ENCODE data around the gene ZNF343. TPM values are rescaled to one million over a fixed set of nuclear protein-coding genes. Genes with fewer than 3 reads are reported as not detected.
"Not testable (repeated sequence)": the region's sequence is repeated elsewhere in the genome, so short reads cannot be mapped to it uniquely, and the experiment has no call there.

Gene ZNF343
- 9.9 TPM for polyA plus RNA-seq (2013, experiment 1 of 2; ENCODE audit: insufficient read length)
- polyA plus RNA-seq (2013, experiment 2 of 2; ENCODE audit: insufficient read length): 9.1 TPM

DNA sequence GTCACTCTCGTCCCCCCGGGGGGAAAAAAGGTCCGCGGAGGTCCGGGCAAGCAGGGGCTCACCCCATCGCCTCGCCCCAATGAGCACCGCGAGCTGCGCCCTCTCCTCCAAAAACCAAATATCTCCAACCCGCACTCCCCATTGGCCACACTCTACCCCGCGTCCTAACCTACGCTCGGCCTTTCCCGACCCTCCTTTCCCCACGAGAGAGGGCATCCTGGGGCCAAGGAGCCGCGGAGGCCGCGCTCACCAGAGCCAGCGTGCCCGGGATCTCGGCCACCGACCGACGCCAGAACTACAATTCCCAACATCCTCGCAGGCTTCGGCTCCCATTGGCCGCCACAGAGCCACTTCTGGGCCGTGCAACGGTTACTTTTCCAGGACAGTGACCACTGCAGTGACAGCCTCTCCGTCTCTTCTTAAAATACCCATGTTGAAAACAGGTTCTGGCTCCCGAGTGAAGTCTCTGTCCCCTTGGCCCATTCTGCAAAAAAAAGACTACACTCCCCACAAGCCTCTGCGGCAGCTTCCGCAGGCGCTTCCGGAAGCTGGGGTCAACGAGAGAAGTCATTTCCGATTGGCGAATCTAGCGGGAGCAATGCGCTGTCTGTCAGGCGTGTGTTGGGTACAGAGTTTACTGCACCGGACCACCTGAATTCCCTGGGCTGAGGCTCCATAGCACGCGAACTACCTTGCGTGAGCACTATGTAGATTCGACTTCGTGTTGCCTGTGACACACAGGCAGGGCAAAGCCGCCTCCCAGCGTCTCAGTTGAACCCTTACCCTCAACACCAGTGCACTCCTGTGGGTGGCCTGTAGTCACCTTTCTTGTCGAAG lies at the start of gene ZNF343:
Gene ZNF343 (minus strand): TSS at position 285 of the 837 bp plus-strand sequence. CDS start 15,020 bp downstream, outside the sequence.
- peak; percentile 83 for DNase-seq

DNA sequence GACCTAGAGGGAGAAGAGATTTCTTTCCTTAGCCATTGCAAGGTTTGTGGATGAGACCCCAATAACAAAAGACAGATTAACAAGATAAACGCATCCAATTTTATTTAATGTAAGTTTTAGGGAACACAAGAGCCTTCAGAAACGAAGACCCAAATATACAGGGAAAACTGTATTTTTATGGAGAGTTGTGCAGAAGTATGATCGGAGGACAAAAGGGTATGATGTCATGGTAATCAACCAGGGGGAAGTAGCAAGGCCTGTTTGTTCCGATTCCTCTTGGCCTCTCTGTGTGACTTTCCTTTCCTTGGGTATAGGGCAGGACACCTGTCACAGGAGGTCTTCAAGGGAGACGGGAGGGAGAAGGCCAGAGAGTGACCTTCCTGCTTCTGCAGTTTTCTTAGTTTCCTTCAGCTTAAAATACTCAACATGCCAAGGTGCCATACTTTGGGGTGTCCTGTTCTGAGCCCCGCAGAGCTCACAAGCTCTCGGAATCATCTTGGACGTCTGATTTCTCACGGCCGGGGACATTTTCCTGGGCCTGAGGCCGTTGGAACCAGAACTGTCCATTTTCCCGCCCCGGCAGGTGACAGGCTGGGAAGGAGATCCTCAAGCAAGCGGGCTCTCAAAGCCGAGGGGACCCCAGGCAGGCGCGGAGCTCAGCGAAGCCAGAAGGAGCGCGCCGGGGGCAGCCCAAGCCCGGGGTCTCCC lies 49.3 kb upstream of the ZNF343 start:
- no peak for DNase-seq

DNA sequence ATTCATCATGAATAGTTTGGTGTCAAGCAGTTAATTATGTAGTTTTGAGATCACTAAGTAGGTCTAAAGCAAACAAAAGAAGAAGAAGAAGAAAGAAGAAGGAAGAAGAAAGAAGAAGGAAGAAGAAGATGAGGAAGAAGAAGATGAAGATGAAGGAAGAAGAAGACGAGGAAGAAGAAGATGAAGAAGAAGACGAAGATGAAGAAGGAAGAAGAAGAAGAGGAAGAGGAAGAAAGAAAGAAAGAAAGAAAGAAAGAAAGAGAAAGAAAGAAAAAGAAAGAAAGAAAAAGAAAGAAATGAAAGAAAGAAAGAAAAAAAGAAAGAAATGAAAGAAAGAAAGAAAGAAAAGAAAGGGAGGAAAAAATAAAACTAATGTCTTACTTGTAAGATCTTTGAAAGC lies 36.9 kb upstream of the ZNF343 start:
- DNase-seq: no peak

DNA sequence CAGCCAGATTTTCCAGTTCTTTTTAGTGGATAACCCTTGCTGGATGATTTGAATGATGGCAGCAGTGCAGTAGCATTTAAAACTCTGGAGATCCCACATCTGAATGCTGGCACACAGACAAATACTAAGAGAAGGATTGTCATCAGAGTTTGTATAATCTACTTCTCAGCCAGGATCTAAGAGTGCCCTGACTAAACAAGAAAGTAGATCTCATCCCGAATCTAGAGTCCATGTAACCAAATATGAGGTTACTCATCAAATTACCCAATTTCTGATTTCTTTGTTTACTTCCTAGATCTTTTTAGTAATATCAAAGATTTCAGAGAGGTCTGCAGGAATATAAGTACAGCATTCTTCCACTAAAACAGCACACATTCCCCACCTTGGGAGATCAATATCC lies 35.5 kb upstream of the ZNF343 start:
- no peak for DNase-seq

DNA sequence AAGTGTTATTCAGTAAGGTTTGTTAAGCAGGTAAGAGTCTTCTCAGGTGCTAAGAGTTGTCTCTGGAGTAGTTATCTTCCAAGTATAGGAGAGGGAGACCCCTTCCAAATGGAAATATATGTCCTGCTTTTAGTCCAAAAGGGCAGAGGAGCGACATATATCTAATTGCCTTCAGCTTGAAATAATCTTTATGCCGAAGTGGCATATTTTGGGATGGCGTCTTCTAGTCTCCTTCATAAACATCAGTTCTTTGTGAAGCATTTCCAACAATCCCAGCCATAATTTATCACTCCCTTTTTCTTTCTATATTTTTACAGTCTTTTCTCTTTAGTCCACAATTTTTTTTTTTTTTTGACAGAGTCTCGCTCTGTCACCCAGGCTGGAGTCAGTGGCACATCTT lies 33.6 kb upstream of the ZNF343 start:
- no peak for DNase-seq

DNA sequence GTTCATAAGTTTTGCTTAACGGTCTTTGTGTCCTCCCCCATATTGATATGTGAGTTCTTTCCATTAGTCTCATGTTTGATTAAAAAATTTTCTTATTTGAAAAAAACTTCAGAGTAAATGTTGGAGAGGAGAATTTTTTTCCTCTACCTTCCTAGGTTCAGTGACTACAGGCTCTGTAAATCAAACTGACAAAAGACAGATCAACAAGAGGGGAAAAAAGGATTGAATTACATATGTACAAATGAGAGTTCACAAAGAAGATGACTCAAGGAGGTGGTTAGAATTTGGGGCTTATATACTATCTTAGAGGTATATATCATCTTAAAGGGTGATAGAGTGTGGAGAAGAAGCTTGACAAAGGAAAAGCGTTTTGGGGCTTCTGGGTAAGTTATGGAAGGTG lies 33.2 kb upstream of the ZNF343 start:
- DNase-seq: no peak

DNA sequence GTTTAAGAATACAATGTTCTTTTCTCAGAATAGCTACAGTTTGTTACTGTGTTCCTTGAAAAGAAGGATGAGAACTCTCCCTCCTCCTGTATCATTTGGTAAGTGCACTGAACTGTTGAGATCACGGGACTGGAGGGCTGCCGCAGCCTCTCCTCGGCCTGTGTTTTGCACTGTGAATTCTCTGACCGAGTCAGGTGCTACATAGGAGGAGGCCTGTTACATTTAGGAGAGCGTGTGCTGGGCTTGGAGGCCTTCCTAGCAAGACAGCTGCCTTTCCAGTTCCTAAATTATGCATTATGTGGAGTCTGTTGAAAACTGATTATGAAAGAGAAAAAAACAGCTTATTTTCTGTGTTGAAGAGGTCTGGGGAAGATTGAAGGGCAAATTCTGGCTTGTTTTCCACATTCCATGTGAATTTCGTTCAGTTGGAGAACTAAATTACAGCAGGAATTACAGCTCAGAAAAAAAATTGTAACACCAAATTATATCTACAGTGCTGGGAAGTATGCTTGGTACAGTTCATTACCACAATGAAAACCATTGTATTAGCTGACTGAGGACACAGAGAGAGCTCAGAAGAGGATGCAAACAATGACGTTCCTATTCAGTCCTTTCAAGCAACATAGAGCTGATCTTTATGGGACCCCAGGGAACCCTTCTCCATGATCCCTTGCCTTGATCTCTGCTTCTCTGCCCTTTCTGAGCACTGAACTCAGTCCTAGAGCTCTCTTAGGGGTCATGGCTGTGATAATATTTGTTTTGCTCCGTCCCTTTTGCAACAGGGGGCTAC lies 30.4 kb upstream of the ZNF343 start:
- DNase-seq: no peak

DNA sequence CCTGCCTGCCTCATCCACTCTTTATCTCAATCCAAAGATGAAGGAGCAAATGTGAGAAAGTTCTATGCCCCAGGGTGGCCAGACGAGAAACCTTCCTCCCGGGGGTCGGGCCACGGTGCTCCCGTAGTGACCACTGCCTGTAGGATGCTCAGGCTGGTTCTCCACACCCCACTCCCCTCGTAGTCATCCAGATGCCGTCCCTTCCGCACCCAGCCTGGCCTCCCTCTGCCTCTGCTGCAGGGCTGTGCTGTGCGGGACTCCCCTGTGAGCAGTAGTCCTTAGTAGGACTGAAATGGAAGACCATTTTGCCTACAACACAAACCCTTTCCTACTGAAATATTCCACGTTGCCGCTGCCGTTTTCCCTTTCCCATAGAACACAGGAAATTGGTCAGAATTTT lies 29.6 kb upstream of the ZNF343 start:
- no peak for DNase-seq

DNA sequence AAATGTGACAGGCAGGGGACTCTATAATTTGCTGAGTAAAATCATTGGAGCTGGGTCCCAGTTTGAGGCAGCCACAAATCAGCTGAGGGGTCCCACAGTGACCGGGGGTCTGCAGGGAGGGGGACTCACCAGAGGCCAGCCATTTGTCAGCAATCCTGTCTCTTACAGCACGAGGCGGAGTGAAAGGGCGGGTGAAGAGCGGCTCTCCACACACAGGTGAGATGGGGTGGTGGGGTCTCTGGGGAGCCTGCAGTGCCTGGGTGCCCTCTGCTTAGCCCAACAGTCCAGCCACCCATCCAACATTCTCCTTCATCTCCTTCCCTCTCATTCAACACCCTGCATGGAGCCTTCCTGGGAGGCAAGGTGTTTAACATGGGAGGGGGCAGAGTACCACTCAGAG lies 28.4 kb upstream of the ZNF343 start:
- DNase-seq: no peak

DNA sequence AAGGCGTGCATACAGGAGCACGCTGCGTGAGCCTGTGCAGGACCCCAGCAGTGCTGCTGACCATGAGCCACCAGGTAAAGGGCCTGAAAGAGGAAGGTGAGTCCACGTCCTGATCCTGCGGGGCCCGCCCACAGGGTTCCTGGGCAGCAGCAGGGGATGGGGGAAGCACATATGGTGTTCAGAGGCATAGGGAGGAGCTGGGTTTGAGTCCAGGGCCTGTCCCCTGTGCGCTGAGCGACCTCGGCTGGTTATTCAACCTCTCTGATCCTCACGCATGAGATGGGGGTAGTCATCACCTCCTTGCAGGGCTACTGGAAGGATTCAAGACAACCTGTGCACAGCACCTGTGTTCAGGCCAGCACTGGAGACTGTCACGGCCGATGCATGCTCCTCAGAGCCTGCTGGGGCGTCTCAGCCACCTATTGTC lies 27.9 kb upstream of the ZNF343 start, which contains the start of gene TMC2:
Gene TMC2 (plus strand): TSS at position 14 of the 427 bp plus-strand sequence. CDS start 49 bp downstream, at position 63.
- no peak for DNase-seq

DNA sequence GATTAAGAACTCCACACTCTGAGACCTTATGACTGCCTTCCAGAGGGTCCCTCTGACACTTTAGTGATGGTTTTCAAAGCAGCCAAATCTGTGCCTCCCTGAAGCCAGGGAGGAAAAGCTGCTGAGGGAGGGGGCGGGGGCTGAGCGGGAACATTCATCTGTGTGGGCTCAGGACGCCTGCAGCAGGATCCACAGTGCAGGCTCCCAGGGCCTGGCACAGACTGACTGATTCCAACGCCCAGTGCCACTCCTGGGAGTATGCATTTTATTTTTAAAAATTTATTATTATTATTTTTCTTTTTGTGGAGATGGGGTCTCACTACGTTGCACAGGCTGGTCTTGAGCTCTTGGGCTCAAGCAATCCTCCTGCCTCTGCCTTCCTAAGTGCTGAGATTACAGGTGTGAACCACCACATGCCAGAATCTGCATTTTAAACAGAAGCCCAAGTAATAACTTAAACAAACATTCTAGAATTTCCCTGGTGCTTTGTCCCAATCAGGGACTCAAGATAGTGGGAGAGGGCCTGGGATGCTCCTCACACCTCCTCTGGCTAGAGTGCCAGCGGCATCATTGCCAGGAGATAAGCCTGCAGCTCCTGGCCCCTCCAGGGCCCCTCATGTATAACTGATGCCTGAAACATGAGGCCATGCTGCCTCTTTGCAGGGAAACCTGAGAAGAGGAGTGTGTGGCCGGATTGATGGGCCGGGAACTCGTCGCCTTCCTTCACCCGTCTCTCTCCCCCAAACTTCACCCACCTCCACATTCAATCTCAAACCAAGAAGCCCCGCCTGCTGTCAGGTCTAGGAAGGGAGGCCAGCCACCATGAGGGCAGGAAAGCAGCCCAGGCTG lies 27.2 kb upstream of the ZNF343 start:
- DNase-seq: no peak

DNA sequence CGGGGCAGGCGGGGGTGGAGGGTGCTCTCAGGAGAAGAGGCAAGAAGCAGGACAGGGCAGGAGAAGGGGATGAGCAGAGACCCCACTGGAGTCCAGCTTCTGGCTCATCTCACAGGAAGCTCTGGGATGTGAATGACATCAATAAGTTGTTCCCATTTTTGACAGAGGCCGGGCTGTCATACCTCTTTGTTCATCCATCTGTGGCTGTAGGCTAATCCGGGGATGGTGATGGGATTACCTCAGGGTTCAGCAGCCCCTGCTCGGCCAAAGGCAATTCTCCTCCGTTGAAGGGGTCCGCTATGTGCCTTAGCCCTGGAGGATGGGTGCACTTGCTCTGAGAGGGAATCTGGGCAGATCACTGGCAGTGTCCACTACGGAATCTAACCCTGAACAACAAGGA lies 24.4 kb upstream of the ZNF343 start:
- DNase-seq: no peak

DNA sequence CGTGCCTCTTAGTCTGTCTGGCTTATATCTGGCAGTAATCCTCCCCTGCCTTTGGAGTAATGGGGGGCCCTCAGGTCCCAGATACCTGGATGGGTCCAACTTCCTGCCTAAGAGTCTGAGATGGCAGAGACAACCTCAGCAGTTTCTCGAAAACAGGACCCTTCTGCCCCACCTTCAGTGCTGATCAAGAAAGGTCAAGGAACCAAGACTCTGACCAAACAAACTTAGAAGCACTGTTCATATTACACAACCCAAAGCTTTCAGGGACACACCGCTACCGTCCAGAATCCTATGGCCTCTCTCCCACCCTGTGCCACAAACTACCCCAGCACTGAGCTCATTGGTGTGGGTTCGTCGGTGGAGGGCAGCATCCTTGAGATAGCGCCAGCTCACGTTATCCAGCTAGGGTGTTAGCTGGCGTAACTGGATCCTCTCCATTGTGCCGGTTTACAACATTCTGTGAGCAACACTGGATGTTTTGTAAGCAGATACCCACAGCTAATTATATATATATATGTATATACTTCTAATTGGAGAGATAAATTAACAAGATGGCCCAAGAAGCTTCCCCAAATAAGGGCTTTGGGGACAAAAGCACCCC lies 20.1 kb upstream of the ZNF343 start:
- DNase-seq: no peak

DNA sequence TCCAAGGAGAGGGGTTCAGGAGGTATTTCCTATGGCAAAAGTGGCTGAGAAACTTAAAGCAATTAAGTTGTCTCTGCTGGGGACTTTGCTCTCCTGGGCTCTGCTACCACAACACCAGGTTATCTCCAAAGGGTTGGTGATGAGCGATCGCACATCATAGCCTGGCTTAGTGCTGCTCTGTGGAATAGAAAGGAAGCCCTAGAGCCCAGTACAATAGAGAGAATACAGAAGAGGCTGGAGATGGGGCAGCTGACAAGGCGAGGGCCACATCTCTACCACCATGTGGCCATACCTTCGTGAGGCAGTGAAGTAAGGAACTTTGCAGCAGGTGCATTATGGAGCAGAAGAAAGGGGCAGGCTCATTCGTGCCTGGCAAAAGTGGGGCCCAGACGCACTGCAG lies 19.0 kb upstream of the ZNF343 start:
- DNase-seq: no peak

DNA sequence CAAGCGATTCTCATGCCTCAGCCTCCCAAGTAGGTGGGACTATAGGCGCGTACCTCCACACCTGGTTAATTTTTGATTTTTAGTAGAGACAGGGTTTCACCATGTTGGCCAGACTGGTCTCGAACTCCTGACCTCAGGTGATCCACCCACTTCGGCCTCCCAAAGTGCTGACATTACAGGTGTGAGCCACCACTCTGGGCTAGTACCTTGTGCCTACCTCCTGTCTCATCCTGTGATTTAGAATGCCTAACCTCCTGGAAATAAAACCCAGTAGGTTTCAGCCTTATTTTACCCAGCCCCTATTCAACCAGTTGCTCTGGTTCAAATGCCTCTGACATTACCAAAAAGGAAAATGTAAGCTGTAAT lies 17.5 kb upstream of the ZNF343 start:
- not testable (repeated sequence) for DNase-seq

DNA sequence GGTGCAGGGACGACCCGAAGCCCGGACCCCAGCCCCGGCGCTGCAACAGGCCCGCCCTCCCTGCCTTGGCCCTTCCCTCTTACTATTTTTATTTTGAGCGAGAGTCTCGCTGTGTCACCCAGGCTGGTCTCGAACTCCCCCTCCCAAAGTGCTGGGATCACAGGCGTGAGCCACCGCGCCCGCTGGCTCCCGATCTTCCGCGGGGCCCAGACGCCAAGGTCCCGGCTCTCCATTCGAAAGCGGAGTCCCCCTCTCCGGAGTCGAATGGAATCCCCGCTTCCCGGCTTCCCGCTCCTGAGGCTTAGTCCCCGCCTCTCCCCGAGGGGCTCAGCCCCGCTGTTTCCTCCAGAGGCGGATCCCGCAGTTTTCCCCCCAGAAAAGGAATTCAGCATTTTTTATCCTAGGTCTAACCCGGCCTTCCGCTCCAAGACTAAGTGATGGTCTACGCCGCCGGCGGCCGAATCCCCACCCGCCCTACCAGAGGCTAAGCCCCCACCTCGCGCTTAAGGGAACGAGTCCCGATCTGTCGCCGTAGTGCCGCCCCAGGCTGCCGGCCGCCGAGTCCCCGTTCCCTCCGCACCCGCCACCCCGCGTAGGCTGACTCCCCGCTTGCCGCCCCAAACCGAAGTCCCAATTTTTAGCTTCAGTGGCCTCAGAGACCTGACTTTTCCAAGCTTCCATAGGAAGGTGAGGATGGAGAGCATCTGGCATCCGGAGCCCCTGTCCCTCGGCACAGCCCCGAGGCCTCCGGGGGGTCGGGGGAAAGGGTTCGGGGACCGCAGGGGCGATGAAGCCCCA lies 16.2 kb upstream of the ZNF343 start:
- peak; percentile 79 for DNase-seq

DNA sequence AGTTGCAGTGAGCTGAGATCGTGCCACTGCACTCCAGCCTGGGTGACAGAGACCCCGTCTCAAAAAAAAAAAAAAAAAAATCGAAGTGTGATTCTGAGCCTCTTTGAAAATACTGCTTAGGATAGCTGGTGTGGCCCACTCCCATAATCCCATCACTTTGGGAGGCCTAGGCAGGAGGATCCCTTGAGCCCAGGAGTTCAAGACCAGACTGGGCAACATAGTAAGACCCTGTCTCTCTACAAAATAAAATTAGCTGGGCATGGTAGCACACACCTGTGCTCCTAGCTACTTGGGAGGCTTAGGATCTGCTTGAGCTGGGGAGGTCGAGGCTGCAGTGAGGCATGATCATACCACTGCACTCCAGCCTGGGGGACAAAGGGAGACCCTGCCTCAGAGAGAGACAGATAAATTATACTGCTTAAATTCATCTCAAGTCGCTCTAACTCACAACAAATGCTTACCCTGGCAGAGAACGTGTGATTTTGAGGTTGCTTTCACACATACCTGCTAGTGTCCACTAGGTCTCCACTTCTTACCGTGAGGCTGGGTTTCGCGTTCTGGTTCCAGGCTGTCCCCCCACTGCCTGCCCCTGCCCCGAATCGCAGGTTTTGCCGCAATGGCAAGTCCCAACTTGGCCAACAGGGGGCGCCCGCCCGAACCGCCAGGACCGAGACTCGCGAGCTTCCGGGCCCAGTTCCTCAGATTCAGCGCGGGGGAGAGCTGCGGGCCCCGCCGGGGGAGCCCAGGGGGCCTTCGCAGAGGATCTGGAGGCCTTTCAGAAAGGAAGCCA lies 15.4 kb upstream of the ZNF343 start:
- DNase-seq: peak; percentile 81

DNA sequence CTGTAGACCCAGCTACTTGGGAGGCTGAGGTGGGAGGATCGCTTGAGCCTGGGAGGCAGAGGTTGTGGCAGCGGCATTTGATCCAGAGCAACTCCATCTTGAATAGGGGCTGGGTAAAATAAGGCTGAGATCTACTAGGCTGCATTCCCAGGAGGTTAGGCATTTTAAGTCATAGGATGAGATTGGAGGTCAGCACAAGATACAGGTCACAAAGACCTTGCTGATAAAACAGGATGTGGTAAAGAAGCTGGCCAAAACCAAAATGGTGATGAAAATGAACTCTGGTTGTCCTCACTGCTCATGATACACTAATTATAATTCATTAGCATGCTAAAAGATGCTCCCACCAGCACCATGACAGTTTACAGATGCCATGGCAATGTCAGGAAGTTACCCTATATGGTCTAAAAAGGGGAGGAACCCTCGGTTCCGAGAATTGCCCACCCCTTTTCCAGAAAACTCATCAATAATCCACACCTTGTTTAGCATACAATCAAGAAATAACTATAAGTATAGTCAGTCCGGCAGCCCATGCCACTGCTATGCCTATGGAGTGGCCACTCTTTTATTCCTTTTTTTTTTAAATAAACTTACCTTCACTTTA lies 14.2 kb upstream of the ZNF343 start:
- DNase-seq: not testable (repeated sequence)

Measured in fibroblast of skin of scalp (primary cell).